HG02798 (cell line): ENCODE results near the gene EXTL1.

Source experiments
- ATAC-seq: cut with Tn5 transposase; IDR thresholded peaks from one replicate; pipeline ENCODE4 v1.9.1; 2021; ENCODE audit warnings: mild to moderate bottlenecking; ENCODE audit not compliant: unreplicated experiment, poor library complexity

Gene EXTL1

GRCh38 chr1:26037904-26038303 is 16.3 kb downstream of the EXTL1 start:
- no peak for ATAC-seq

- no peak for ATAC-seq
Measured at GRCh38 chr1:26038477-26038876, 16.9 kb downstream of the EXTL1 start.

GRCh38 chr1:26038904-26039303 is 17.3 kb downstream of the EXTL1 start:
- no peak for ATAC-seq

- ATAC-seq, result no peak
Measured at GRCh38 chr1:26041401-26041800, 19.8 kb downstream of the EXTL1 start.

- ATAC-seq, result no peak
Measured at GRCh38 chr1:26041978-26042377, 20.4 kb downstream of the EXTL1 start.

- ATAC-seq, result no peak
Measured at GRCh38 chr1:26043765-26044164, 22.2 kb downstream of the EXTL1 start.

- no peak for ATAC-seq
Measured at GRCh38 chr1:26044414-26044813, 22.8 kb downstream of the EXTL1 start.

GRCh38 chr1:26044971-26045721 is 23.6 kb downstream of the EXTL1 start:
- no peak for ATAC-seq

- ATAC-seq, result no peak
Measured at GRCh38 chr1:26045722-26046245, 24.2 kb downstream of the EXTL1 start, which contains the start of gene SLC30A2. Gene SLC30A2, minus strand, starts transcription at chr1:26046118. Its CDS starts 222 bp downstream, at chr1:26045896.

GRCh38 chr1:26046246-26047095 is 24.9 kb downstream of the EXTL1 start:
- ATAC-seq, result no peak

GRCh38 chr1:26047278-26047874 is 25.8 kb downstream of the EXTL1 start:
- ATAC-seq, result no peak

GRCh38 chr1:26049531-26050247 is 28.1 kb downstream of the EXTL1 start:
- no peak for ATAC-seq

- ATAC-seq, result no peak
Measured at GRCh38 chr1:26050248-26050640, 28.7 kb downstream of the EXTL1 start.

GRCh38 chr1:26053718-26054560 is 32.4 kb downstream of the EXTL1 start:
- no peak for ATAC-seq

- no peak for ATAC-seq
Measured at GRCh38 chr1:26055041-26055440, 33.5 kb downstream of the EXTL1 start.

GRCh38 chr1:26057189-26057588 is 35.6 kb downstream of the EXTL1 start:
- no peak for ATAC-seq

GRCh38 chr1:26058052-26058595 is 36.5 kb downstream of the EXTL1 start:
- no peak for ATAC-seq

- no peak for ATAC-seq
Measured at GRCh38 chr1:26059906-26060305, 38.3 kb downstream of the EXTL1 start.
